Esophagus muscularis mucosa (tissue), 4 donors: ENCODE data around the gene CHRNA7. TPM values are rescaled to one million over a fixed set of nuclear protein-coding genes. Genes with fewer than 3 reads are reported as not detected.

Experiments used
- DNase-seq: peaks from one replicate; pipeline ENCODE4 v3.0.0-alpha.2; 2017; ENCODE audit errors: extremely low spot score
- H3K27ac ChIP-seq, 4 donors: fragments of 200-600 bp; sonication (generic); replicated peaks in 1 of 4; 1 replicate in 3 of 4; 2 replicates in 1 of 4; pipeline ENCODE4 v1.5.1; 2016 to 2019; ENCODE audit warnings: mild to moderate bottlenecking in 1 of 4
- H3K27me3 ChIP-seq, 4 donors: fragments of 200-600 bp; sonication (generic); one replicate each; pipeline versions ENCODE4 v1.5.1 to v1.6.0; 2016 to 2019
- H3K36me3 ChIP-seq, 4 donors: fragments of 200-600 bp; sonication (generic); one replicate each; pipeline ENCODE4 v1.5.1; 2016 to 2019
- H3K4me1 ChIP-seq, 4 donors: fragments of 200-600 bp; sonication (generic); one replicate each; pipeline ENCODE4 v1.5.1; 2016 to 2019
- H3K4me3 ChIP-seq, 4 donors: fragments of 200-600 bp; sonication (generic); 1 replicate in 2 of 4; 2 replicates in 2 of 4; pipeline ENCODE4 v1.5.1; 2016 to 2019; ENCODE audit warnings: mild to moderate bottlenecking in 4 of 4, moderate library complexity in 1 of 4
- H3K9me3 ChIP-seq, 4 donors: fragments of 200-600 bp; sonication (generic); 1 replicate in 3 of 4; 2 replicates in 1 of 4; pipeline ENCODE4 v1.5.1; 2016 to 2019
- EP300 ChIP-seq: sonication (generic); formaldehyde crosslinking; IDR thresholded peaks from one replicate; pipeline ENCODE4 v1.6.1; 2017; ENCODE audit warnings: antibody characterized with exemption
- POLR2A ChIP-seq: fragments of 450-650 bp; IDR thresholded peaks from one replicate; pipeline ENCODE4 v1.6.1; 2017; ENCODE audit warnings: antibody characterized with exemption, moderate library complexity, mild to moderate bottlenecking, low read depth
- POLR2AphosphoS5 ChIP-seq, 2 donors: sonication (generic); formaldehyde crosslinking; IDR thresholded peaks; one replicate each; pipeline ENCODE4 v1.6.1; 2017; ENCODE audit warnings: antibody characterized with exemption in 2 of 2
- WGBS: methylation state at CpG from one replicate; pipeline ENCODE4 v1.1.5; 2018; 5-methylcytosine and 5-hydroxymethylcytosine counted together
- intact Hi-C: fragments of 100-400 bp; cut with DNase I; formaldehyde crosslinking; loops from one replicate; pipeline ENCODE4 v1.15.1; 2023
- total RNA-seq, 4 donors: library from RNA; depleted of rRNA; stranded (reverse); fragments of >200 nt; gene quantifications; one replicate each; pipeline versions ENCODE4 v1.1.0 to v1.2.1, GENCODE V29; 2016
- TF ChIP-seq, protein P1 (sequence below), 3 experiments: fragments of 200-600 bp in 2 of 3; fragments of 450-650 bp in 1 of 3; sonication (generic) in 2 of 3; IDR thresholded peaks; one replicate each; pipeline ENCODE4 v1.5.1; 2017 to 2019; ENCODE audit warnings: antibody characterized with exemption in 3 of 3, mild to moderate bottlenecking in 2 of 3, moderate library complexity in 1 of 3

CHRNA7 gene
- total RNA-seq, 4 donors from 2014 or later = 0.83 to 2.8 (median 1.7) TPM

DNA sequence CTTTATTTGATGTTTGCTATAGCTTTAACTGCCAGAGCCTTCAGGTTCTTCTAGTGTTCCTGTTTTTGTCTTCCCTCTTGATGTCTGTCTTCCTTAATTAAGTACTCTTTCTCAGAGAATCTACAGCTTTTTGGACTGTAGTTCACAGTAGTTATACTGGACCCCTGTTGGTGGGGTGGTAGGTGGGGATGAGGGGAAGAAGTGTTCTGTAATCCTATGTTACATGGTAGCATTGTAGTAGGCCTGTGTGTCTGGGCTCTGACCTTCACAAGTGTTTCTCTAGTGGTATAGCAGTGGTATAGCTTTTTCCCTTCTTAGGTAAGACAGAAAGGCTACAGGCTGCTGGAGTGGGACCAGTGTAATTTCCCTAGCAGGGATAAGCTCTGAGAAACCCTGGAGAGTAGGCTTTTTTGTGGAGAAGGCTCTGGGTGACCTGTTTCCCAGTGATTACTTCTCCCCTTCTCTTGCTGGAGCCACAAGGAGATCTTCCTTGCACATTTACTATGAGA, 59.6 kb downstream of the CHRNA7 start:
- H3K9me3 ChIP-seq = no peaks in the 10 kb centered on the region
- H3K27me3 ChIP-seq = peaks cover 0 to 3% (median 0%) of the 10 kb centered on the region in 4 donors
- TF ChIP-seq EP300 (no peak), POLR2AphosphoS5 (IDR thresholded peaks at IDR 0.05) (no peak), POLR2A (no peak)
- TF ChIP-seq, protein P1, sequence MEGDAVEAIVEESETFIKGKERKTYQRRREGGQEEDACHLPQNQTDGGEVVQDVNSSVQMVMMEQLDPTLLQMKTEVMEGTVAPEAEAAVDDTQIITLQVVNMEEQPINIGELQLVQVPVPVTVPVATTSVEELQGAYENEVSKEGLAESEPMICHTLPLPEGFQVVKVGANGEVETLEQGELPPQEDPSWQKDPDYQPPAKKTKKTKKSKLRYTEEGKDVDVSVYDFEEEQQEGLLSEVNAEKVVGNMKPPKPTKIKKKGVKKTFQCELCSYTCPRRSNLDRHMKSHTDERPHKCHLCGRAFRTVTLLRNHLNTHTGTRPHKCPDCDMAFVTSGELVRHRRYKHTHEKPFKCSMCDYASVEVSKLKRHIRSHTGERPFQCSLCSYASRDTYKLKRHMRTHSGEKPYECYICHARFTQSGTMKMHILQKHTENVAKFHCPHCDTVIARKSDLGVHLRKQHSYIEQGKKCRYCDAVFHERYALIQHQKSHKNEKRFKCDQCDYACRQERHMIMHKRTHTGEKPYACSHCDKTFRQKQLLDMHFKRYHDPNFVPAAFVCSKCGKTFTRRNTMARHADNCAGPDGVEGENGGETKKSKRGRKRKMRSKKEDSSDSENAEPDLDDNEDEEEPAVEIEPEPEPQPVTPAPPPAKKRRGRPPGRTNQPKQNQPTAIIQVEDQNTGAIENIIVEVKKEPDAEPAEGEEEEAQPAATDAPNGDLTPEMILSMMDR (IDR thresholded peaks at IDR 0.05) = no peak
- no peaks in the 10 kb centered on the region for H3K4me1 ChIP-seq
- H3K36me3 ChIP-seq = no peaks in the 10 kb centered on the region
- peak; percentile 62 for DNase-seq
- intact Hi-C loops = no loop called here
- H3K4me3 ChIP-seq = no peak overlapping the region
- H3K27ac ChIP-seq = no peak overlapping the region

DNA sequence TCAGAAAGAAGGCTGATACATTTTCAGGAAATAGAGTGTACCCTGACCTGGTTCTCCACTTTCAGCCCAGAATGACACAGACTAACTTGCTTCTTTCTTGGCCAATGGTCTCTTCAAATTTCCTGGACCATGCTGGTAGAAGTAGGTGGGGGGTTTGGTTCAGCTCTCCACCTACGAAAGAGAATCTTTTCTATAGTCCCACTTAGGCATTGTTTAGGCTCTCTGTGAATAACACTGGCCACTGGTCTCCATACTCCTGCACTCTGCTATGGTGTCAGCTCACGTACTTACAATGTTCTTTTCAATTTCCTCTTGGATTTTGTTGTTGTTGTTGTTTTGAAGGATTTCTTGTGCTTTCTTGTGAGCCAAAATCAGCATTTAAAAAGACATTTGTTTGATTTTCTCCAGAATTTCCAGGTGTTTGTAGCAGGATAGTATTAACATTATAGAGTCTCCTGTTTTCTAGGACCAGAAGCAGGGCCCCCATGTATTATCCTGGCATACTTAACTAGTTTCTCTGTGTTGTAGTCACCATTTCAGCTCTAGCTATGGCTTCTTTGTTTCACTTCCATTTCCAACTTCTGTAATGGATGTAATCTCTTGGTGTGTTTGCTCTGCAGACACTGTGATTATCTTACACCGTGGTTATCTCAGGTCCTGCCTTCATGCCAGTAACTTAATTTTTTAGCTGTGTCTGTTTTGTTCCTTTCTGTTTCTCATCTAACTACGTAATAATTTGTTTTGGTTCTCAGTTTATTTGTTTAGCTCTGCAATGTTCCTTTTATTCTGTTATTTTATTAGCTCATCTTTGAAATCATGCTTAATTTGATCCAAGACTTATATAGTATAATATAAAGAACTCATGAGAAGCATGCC, 61.4 kb downstream of the CHRNA7 start:
- TF ChIP-seq, protein P1 (IDR thresholded peaks at IDR 0.05) = no peak
- TF ChIP-seq POLR2AphosphoS5 (IDR thresholded peaks at IDR 0.05) (no peak), POLR2A (no peak), EP300 (no peak)
- H3K27ac ChIP-seq = no peak overlapping the region
- peaks cover 0 to 3% (median 0%) of the 10 kb centered on the region in 4 donors for H3K27me3 ChIP-seq
- no peaks in the 10 kb centered on the region for H3K36me3 ChIP-seq
- intact Hi-C loops = no loop called here
- WGBS = 65% methylated on average over 4 of the region's 4 CpGs
- H3K9me3 ChIP-seq = no peaks in the 10 kb centered on the region
- H3K4me1 ChIP-seq = no peaks in the 10 kb centered on the region
- peak; percentile 34 for DNase-seq
- no peak overlapping the region for H3K4me3 ChIP-seq

DNA sequence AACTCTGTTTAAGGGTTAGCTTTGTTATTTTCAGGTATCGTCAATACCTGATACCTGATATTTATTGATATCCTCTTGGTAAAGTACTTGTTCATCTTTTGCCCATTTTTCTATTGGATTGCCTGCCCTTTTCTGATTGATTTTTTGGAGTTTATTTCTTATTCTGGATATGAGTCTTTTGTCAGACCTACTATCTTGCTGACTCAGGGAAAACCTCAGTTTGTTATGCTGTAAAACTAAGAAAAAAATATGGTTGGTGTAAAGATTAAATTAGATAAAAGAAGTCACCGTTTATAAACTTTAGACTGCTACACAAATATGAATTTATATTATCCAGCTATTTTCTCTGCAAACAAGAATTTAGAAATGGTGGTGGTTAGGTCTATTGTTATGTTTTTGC, 65.9 kb downstream of the CHRNA7 start:
- no peak for DNase-seq
- peaks cover 0 to 8% (median 0%) of the 10 kb centered on the region in 4 donors for H3K27me3 ChIP-seq
- H3K27ac ChIP-seq = no peak overlapping the region
- TF ChIP-seq POLR2AphosphoS5 (IDR thresholded peaks at IDR 0.05) (no peak), POLR2A (no peak)
- H3K4me3 ChIP-seq = no peak overlapping the region
- H3K36me3 ChIP-seq = no peaks in the 10 kb centered on the region
- intact Hi-C loops = no loop called here
- H3K4me1 ChIP-seq = no peaks in the 10 kb centered on the region
- no peaks in the 10 kb centered on the region for H3K9me3 ChIP-seq
- WGBS = 88% methylated on average over 2 of the region's 2 CpGs

DNA sequence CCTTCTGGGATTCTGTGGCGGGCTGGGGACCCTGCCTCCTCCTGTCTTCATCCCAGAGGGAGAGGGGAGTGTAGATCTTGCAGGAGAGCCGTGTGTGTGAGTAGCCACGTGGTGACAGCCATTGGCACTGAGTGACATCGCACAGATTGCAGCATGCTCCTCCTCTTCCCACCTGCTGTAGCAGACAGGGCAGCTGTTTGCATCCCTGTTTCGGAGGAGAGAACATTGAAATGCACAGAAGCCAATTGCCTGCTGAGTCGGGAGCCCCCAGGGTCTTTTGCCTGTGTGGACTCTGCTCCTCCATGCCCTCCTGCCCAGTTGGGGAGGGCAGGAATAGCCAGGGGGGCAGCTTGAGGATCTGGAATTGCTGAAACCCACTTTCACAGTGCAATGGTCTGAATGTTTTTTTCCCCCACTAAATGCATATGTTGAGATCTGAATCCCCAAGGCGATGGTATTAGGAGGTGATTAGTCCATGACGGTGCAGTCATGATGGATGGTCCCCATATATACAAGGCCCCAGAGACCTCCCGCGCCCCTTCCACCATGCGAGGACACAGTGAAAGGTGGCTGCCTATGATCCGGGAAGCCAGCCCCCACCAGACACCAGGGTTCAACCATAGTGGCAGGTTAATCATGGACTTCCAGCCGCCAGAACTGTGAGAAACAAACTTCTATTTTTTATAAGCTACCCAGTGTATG, 66.8 kb downstream of the CHRNA7 start:
- H3K27ac ChIP-seq = no peak overlapping the region
- H3K4me1 ChIP-seq = no peaks in the 10 kb centered on the region
- H3K4me3 ChIP-seq = no peak overlapping the region
- no peak for TF ChIP-seq POLR2A
- no peak for TF ChIP-seq POLR2AphosphoS5 (IDR thresholded peaks at IDR 0.05)
- TF ChIP-seq, protein P1 (IDR thresholded peaks at IDR 0.05) = no peak
- TF ChIP-seq EP300 = no peak
- intact Hi-C loops = no loop called here
- DNase-seq = peak; percentile 82
- H3K36me3 ChIP-seq = no peaks in the 10 kb centered on the region
- H3K9me3 ChIP-seq = no peaks in the 10 kb centered on the region
- peaks cover 0 to 8% (median 0%) of the 10 kb centered on the region in 4 donors for H3K27me3 ChIP-seq
- WGBS = 67% methylated on average over 11 of the region's 13 CpGs

DNA sequence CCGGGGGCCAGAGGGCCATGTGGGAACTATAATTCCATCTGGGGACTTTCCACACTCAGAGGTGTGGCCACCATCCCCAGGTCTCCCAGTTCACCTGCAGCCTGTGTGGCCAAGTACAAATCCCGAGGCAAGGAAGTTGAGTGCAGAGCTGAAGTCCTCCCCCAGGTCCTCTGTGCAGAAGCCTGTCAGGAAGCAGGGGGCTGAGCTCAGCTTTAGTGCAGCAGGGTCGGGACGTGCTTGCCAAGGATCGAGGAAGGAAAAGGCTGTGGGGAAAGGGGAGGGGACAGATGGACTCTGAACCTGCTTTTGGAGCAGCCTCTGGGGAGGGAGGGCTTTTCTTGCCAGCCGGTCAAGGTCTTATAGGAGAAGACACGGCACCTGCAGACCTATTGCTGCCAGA, 67.7 kb downstream of the CHRNA7 start:
- intact Hi-C loops = no loop called here

More for the DNA sequence above, 67.7 kb downstream of the CHRNA7 start:
- DNase-seq = peak; percentile 72
- WGBS = 39% methylated on average over 7 of the region's 7 CpGs
- Histone ChIP-seq H3K4me3 (no peak overlapping the region), H3K27ac (no peak overlapping the region), H3K36me3 (no peaks in the 10 kb centered on the region), H3K27me3 (peaks cover 0 to 5% (median 0%) of the 10 kb centered on the region in 4 donors), H3K9me3 (no peaks in the 10 kb centered on the region), H3K4me1 (no peaks in the 10 kb centered on the region)
- TF ChIP-seq EP300 (no peak), POLR2A (no peak), POLR2AphosphoS5 (IDR thresholded peaks at IDR 0.05) (no peak)
- TF ChIP-seq, protein P1 (IDR thresholded peaks at IDR 0.05) = no peak
